Activated naive CD4-positive, alpha-beta T cell treated with anti-CD3 and anti-CD28 coated beads, Interleukin-2, amount 10 ng/mL, durations not matched to agents 7 days and 5 days (primary cell): ENCODE results near the gene TLN1.

Experiments used
- CTCF ChIA-PET: fragments of 350-600 bp; sonication (Branson Sonifier 250); formaldehyde crosslinking; loops from one replicate; lab custom pipeline; 2021; ENCODE audit warnings: antibody characterized with exemption; lab: Charles Lee
- DNase-seq: peaks from one replicate; pipeline ENCODE4 v3.0.0-alpha.2; 2020
- H3K27ac Mint-ChIP-seq: one replicate; pipeline ENCODE4 v1.8.0; 2021; ENCODE audit warnings: mild to moderate bottlenecking, moderate library complexity, mixed read lengths
- H3K27me3 Mint-ChIP-seq: one replicate; pipeline ENCODE4 v1.8.0; 2021; ENCODE audit warnings: mild to moderate bottlenecking, mixed read lengths
- H3K36me3 Mint-ChIP-seq: one replicate; pipeline ENCODE4 v1.8.0; 2021; ENCODE audit warnings: mixed read lengths
- H3K4me1 Mint-ChIP-seq: one replicate; pipeline ENCODE4 v1.8.0; 2021; ENCODE audit warnings: mixed read lengths
- H3K4me3 Mint-ChIP-seq: one replicate; pipeline ENCODE4 v1.8.0; 2021; ENCODE audit warnings: mild to moderate bottlenecking, moderate library complexity, mixed read lengths
- H3K9me3 Mint-ChIP-seq: one replicate; pipeline ENCODE4 v1.8.0; 2021; ENCODE audit warnings: mixed read lengths

Gene TLN1

DNA sequence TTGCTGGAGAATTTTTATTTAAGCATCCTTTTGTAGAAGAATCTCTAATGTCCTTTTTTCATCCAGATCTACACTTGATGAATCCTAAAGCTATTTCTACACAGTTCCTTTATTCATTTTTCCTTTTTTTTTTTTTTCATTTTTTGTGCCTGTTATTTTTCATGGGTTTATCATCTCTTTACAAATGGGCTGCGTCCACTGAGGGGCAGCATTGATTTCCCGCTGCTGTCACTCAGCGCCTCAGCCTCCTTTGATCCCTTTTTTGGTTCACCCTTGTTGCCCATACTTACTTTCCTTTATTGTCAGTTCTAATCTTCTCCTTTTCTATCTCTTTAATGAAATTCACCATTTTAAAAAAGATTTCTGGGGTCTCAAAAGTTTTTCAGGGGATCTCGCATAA lies 27.8 kb upstream of the TLN1 start:
- H3K9me3 Mint-ChIP-seq, result no peaks in the 10 kb centered on the region
- H3K36me3 Mint-ChIP-seq, result peaks cover 15% of the 10 kb centered on the region
- no peak overlapping the region for H3K4me3 Mint-ChIP-seq
- CTCF ChIA-PET, result interaction anchor here (0.8 to 1.2 kb wide), 2 partner anchors 16 to 115 kb away, joined by 3 to 4 read pairs; no protein-coding TSS in a partner anchor
- peaks cover 45% of the 10 kb centered on the region for H3K4me1 Mint-ChIP-seq
- DNase-seq, result no peak
- no peak overlapping the region for H3K27ac Mint-ChIP-seq
- peaks cover 3% of the 10 kb centered on the region for H3K27me3 Mint-ChIP-seq

- peaks cover 16% of the 10 kb centered on the region for H3K36me3 Mint-ChIP-seq
- CTCF ChIA-PET, result no interaction called here
- peaks cover 3% of the 10 kb centered on the region for H3K27me3 Mint-ChIP-seq
- DNase-seq, result no peak
- H3K9me3 Mint-ChIP-seq, result no peaks in the 10 kb centered on the region
- peak overlapping the region; percentile 69 for H3K4me3 Mint-ChIP-seq
- H3K27ac Mint-ChIP-seq, result no peak overlapping the region
- peaks cover 45% of the 10 kb centered on the region for H3K4me1 Mint-ChIP-seq
Measured at GRCh38 chr9:35758475-35759050, 26.6 kb upstream of the TLN1 start.

DNA sequence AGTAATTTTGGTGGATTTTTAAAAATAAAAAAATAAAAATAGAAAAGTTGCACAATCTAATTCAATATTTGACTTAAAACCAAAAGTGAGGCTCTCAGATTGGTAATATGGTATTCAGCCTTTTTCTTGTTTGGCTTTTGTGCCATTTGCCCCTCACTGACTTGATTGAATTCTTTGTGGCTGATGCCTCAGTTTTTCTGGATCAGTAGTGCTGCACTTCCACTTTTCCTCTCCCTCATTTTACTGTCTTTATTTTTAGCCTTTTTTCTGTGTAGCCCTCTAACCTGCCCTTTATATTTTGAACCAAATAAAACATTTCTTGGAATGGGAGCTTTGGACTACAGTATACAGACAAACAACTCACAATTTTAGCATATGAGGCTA lies 25.9 kb upstream of the TLN1 start:
- Mint-ChIP-seq H3K27me3 (peaks cover 3% of the 10 kb centered on the region), H3K36me3 (peaks cover 21% of the 10 kb centered on the region), H3K4me3 (peak overlapping the region; percentile 90), H3K27ac (no peak overlapping the region), H3K9me3 (no peaks in the 10 kb centered on the region), H3K4me1 (peaks cover 45% of the 10 kb centered on the region)
- DNase-seq, result no peak
- CTCF ChIA-PET, result no interaction called here

DNA sequence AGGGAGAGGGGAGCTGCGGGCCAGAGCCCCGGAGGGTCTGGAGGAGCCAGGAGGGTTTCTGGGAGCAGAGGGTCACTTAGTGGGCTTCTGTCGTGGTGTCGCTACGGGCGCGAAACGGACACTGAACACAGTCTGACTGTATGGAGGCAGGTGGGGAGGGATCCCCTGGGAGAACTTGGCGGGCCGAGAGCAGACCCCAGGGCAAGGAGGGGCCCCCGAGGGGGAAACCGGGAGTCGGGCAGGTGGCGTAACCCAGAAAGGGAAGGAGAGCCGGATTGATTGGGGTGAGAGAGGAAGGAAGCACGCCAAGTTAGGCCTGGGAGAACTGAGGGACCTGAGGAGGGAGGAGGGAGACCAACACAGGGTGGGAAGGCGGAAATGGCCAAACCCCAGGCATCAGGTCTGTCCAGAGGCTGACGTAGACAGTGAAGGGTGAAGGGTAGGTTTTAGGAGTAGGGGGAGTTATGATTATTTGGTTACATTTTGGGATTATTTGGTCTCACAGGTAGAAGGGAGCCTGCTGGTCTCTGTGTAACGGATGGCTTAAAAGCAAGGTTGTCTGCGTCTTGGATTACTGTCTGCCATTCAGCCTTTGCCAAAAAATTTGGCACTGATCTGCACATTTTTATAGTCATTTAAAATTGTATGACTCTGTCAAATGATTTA lies 25.4 kb upstream of the TLN1 start:
- H3K27ac Mint-ChIP-seq, result peak overlapping the region; percentile 91
- no peaks in the 10 kb centered on the region for H3K9me3 Mint-ChIP-seq
- peaks cover 23% of the 10 kb centered on the region for H3K36me3 Mint-ChIP-seq
- H3K27me3 Mint-ChIP-seq, result peaks cover 3% of the 10 kb centered on the region
- peak overlapping the region; percentile 90 for H3K4me3 Mint-ChIP-seq
- CTCF ChIA-PET, result interaction anchor here (0.8 to 4.4 kb wide), 10 partner anchors 10 to 78 kb away, joined by 3 to 25 read pairs (median 4); partner anchors contain the start of genes CREB3, GBA2, SPAG8 and TLN1
- peak; percentile 40 for DNase-seq
- H3K4me1 Mint-ChIP-seq, result peaks cover 45% of the 10 kb centered on the region

GRCh38 chr9:35756275-35757225 lies 24.6 kb upstream of the TLN1 start:
- peak overlapping the region; percentile 92 for H3K27ac Mint-ChIP-seq
- DNase-seq, result peak; percentile 87
- CTCF ChIA-PET, result interaction anchor here (0.8 to 4.4 kb wide), 17 partner anchors 10 to 79 kb away, joined by 3 to 25 read pairs (median 4); partner anchors contain the start of genes CREB3, GBA2, SPAG8 and TLN1
- H3K27me3 Mint-ChIP-seq, result peaks cover 3% of the 10 kb centered on the region
- peaks cover 46% of the 10 kb centered on the region for H3K4me1 Mint-ChIP-seq
- no peaks in the 10 kb centered on the region for H3K9me3 Mint-ChIP-seq
- peak overlapping the region; percentile 90 for H3K4me3 Mint-ChIP-seq
- H3K36me3 Mint-ChIP-seq, result peaks cover 30% of the 10 kb centered on the region

DNA sequence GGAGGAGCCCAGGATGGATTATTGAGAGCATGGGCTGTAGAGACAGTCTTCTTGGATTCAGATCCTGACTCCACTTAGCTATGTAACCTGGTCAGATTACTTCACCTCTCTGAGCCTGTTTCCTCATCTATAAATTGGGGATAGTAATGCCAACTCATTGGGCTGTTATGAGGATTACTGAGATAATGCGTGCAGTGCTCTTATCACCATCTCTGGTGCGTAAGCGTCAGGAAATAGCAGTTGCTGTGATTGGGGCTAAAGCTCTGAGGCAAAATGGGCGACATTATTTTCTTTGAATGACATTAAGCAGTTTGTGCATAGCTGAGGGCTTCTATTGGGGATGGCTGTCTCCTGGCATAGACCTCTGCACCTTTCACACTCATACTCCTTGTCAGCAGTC lies 23.1 kb upstream of the TLN1 start:
- no peak for DNase-seq
- H3K4me1 Mint-ChIP-seq, result peaks cover 48% of the 10 kb centered on the region
- H3K4me3 Mint-ChIP-seq, result no peak overlapping the region
- peaks cover 3% of the 10 kb centered on the region for H3K27me3 Mint-ChIP-seq
- H3K27ac Mint-ChIP-seq, result no peak overlapping the region
- H3K36me3 Mint-ChIP-seq, result peaks cover 29% of the 10 kb centered on the region
- CTCF ChIA-PET, result interaction anchor here (1.1 to 4.4 kb wide), 3 partner anchors 19 to 136 kb away, joined by 3 to 25 read pairs (median 4); partner anchors contain the start of genes CREB3 and TLN1
- H3K9me3 Mint-ChIP-seq, result no peaks in the 10 kb centered on the region

GRCh38 chr9:35754264-35754663 lies 22.3 kb upstream of the TLN1 start, which contains the start of gene MSMP:
TSS of gene MSMP (minus strand) at chr9:35754276. CDS start at chr9:35754129, 147 bp downstream.
- Mint-ChIP-seq H3K9me3 (no peaks in the 10 kb centered on the region), H3K27ac (no peak within 1 kb of the TSS), H3K36me3 (peaks cover 26% of the 10 kb centered on the region), H3K27me3 (peaks cover 3% of the 10 kb centered on the region), H3K4me1 (peaks cover 47% of the 10 kb centered on the region), H3K4me3 (no peak within 1 kb of the TSS)
- CTCF ChIA-PET, result interaction anchor here (1.1 to 4.4 kb wide), 3 partner anchors 18 to 135 kb away, joined by 3 to 25 read pairs (median 8); partner anchors contain the start of genes CREB3 and TLN1
- no peak for DNase-seq

- peaks cover 3% of the 10 kb centered on the region for H3K27me3 Mint-ChIP-seq
- CTCF ChIA-PET, result interaction anchor here (2.5 to 4.4 kb wide), 2 partner anchors 17 to 23 kb away, joined by 8 to 25 read pairs; partner anchors contain the start of genes CREB3 and TLN1
- peaks cover 41% of the 10 kb centered on the region for H3K4me1 Mint-ChIP-seq
- H3K9me3 Mint-ChIP-seq, result no peaks in the 10 kb centered on the region
- DNase-seq, result no peak
- no peak overlapping the region for H3K27ac Mint-ChIP-seq
- H3K4me3 Mint-ChIP-seq, result no peak overlapping the region
- peaks cover 26% of the 10 kb centered on the region for H3K36me3 Mint-ChIP-seq
Measured at GRCh38 chr9:35753466-35753865, 21.5 kb upstream of the TLN1 start.

GRCh38 chr9:35750256-35750531 lies 18.2 kb upstream of the TLN1 start:
- H3K4me3 Mint-ChIP-seq, result peak overlapping the region; percentile 90
- H3K9me3 Mint-ChIP-seq, result no peaks in the 10 kb centered on the region
- H3K36me3 Mint-ChIP-seq, result peaks cover 39% of the 10 kb centered on the region
- no peaks in the 10 kb centered on the region for H3K27me3 Mint-ChIP-seq
- no peak for DNase-seq
- CTCF ChIA-PET, result interaction anchor here (0.7 to 6.6 kb wide), 7 partner anchors 14 to 97 kb away, joined by 3 to 83 read pairs (median 12); partner anchors contain the start of genes CREB3 and TLN1
- H3K4me1 Mint-ChIP-seq, result peaks cover 47% of the 10 kb centered on the region
- H3K27ac Mint-ChIP-seq, result peak overlapping the region; percentile 93

DNA sequence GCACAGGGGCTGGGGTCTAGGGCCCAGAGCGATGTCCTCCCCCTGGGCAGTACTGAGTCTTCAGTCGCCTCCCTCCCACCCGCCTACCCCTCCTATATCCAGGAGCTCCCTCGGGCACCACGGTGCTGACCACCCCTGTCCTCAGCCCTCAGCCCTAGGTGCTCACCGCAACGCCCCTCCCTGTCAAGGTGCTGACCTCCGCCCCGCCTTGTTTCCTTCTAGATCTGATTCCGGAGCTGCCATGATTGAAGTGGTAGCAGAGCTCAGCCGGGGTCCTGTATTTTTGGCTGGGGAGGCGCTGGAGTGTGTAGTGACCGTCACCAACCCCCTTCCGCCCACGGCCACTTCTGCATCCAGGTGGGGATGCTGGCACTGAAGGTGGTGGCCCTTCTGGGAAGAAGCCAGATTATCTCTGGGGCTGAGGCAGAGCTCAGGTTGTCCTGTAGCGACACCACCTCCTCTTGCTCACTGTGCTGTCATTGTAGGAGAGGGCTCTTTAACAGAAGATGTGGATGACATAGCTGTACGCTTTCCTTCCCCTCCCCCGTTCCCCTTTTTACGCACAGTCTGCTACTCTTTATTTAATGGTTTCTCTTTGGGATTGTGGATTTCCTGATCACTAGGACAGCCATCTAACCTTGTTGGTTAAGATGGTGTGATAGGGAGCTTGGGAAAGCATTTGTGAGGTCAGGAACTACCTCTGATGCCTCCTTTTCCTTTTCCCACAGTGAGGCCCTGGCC lies 17.7 kb upstream of the TLN1 start:
- peak; percentile 78 for DNase-seq
- H3K9me3 Mint-ChIP-seq, result no peaks in the 10 kb centered on the region
- peak overlapping the region; percentile 93 for H3K27ac Mint-ChIP-seq
- no peaks in the 10 kb centered on the region for H3K27me3 Mint-ChIP-seq
- H3K36me3 Mint-ChIP-seq, result peaks cover 40% of the 10 kb centered on the region
- H3K4me3 Mint-ChIP-seq, result peak overlapping the region; percentile 90
- peaks cover 47% of the 10 kb centered on the region for H3K4me1 Mint-ChIP-seq
- CTCF ChIA-PET, result interaction anchor here (0.7 to 6.6 kb wide), 7 partner anchors 13 to 96 kb away, joined by 3 to 83 read pairs (median 12); partner anchors contain the start of genes CREB3 and TLN1

DNA sequence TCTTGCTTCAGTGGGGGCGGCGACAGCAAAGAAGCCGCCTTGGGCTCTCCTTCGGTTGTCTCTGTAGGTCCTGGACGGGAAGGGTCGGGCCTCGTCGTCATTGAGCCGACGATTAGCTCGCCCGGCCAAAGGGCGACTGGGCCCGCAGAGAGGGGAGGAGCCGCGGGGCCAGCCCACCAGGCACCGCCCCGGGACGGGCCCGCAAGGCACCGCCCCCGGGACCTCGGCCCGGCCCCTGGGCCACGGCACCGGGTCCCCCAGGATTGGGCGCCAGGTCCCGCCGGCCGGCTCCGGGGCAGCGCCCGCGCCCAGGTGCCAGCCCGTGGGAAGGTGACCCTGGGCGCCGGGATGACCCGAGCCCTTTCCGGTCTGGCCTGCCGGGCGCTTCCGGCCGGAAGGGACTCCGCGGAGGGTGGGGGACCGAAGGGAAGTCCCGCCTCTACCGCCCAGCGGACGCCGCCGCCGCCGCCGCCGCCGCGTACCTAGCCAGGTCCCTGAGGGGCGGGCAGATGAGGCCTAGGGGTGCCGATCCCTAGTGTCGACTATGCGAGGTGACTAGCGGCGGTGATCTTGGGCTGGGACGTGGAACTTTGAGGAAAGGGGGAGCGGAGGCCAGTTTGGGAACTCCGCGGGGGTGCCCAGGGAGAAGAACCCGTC lies 17.0 kb upstream of the TLN1 start, which contains the start of the genes GBA2 and RGP1:
Gene GBA2, minus strand, starts transcription at position 371 of the 657 bp plus-strand sequence. CDS start 524 bp downstream, outside the sequence.
Gene RGP1, plus strand, starts transcription at position 430 of the 657 bp plus-strand sequence. CDS start 469 bp downstream, outside the sequence.
- no peaks in the 10 kb centered on the region for H3K27me3 Mint-ChIP-seq
- peak; percentile 81 for DNase-seq
- no peaks in the 10 kb centered on the region for H3K9me3 Mint-ChIP-seq
- H3K36me3 Mint-ChIP-seq, result peaks cover 46% of the 10 kb centered on the region
- CTCF ChIA-PET, result interaction anchor here (0.6 to 6.6 kb wide), 15 partner anchors 8 to 197 kb away, joined by 3 to 83 read pairs (median 5); partner anchors contain the start of genes CCDC107, CREB3, RMRP and TLN1
- H3K27ac Mint-ChIP-seq, result peak within 1 kb of the TSS; percentile 93
- peaks cover 47% of the 10 kb centered on the region for H3K4me1 Mint-ChIP-seq
- peak within 1 kb of the TSS; percentile 90 for H3K4me3 Mint-ChIP-seq

DNA sequence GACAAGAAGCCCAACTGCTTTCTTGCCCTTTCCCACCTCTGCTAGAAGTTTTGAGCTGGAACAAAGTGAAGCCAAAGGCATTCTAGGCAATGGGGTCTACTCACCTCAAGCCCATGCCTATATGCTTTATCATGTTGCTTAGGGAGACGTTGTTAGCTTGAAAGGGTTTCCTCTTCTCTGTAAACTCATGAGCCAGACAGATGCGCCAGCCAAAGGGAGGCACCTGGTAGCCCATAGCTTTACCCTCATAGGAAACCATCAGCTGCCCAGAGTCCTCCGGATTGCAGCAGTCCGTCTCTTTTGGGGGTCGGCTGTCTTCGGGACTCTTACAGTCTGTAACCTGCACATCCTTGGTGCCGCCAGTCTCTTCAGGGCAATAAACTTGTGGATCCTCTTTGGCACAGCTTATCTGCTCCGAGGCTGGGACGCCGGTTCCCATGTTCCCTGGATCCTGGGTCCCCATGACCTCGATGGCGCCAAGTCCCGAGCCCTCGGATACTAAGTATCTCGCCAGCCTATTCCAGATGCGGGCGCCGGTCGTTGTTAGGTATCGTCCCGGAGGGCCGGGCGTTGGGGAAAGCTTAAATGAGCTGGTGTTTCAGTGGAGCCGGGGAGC lies 16.4 kb upstream of the TLN1 start:
- Mint-ChIP-seq H3K27ac (peak overlapping the region; percentile 58), H3K27me3 (no peaks in the 10 kb centered on the region), H3K4me3 (peak overlapping the region; percentile 86), H3K36me3 (peaks cover 45% of the 10 kb centered on the region), H3K4me1 (peaks cover 49% of the 10 kb centered on the region), H3K9me3 (no peaks in the 10 kb centered on the region)
- CTCF ChIA-PET, result interaction anchor here (0.6 to 6.6 kb wide), 15 partner anchors 8 to 198 kb away, joined by 3 to 83 read pairs (median 5); partner anchors contain the start of genes CCDC107, CREB3, RMRP and TLN1
- peak; percentile 46 for DNase-seq
